ENCODE data around the gene AKAP13.

The AKAP13 gene

GRCh38 chr15:85504749-85505676 lies 124.6 kb downstream of the AKAP13 start:
- DNase-seq, result peak; percentile 36 to 65

DNA sequence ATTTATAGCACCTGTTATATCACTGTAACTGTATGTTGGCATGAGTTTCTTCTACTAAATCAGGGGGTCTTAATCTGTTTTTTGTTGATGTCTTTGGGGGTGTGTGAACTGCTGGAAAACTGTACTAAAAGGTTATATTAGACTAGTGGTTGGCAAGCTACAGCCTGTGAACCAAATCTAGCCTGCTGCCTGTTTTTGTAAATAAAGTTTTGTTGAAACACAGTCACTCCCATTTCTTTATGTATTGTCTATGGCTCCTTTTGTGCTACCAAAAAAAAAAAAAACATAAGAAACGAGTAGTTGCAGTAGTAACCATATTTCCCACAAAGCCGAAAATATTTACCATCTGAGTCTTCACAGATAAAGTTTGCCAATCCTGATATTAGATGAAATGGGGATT lies 126.7 kb downstream of the AKAP13 start:
- DNase-seq, result no peak

GRCh38 chr15:85509973-85510372 lies 129.6 kb downstream of the AKAP13 start:
- DNase-seq, result no peak

DNA sequence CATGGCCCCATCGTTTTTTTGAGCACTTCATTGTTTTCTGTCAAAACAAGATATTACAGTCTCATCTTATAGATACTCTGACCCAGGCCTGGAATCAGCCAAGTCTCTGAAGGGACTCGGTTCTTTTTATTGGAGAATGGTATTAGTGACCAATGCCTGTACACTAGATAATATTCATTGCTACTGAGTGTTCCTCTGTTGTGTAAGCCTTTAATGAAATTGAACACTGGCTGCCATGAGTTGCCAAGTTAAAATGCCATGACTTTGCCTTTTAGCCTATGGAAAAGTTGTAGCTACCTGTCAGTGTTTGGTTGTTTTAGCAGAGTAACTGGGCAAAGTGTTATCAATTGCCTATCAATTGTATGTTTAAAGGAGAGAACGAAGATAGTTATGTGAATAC lies 134.0 kb downstream of the AKAP13 start:
- DNase-seq, result no peak

GRCh38 chr15:85515212-85515611 lies 134.8 kb downstream of the AKAP13 start:
- DNase-seq, result no peak

DNA sequence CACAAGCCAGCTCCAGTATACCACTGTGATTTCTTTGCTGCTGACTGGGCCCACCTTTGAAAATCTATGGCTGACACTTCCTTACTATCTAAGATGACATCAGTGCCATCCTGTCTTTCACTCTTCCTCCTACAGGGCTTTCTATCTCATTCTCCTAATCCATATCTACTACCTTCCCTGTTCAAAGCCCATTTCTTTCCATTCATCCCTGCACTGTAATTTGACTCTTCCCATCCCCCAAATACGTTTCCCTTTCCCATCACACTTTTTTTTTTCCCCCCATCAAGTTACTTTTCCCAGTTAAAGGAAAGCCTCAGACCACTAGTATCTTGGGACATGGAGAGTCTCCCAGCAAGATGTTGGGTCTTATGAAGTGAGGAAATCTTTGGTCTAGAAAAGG lies 136.7 kb downstream of the AKAP13 start:
- DNase-seq, result no peak

GRCh38 chr15:85518979-85519761 lies 138.8 kb downstream of the AKAP13 start:
- DNase-seq, result no peak

DNA sequence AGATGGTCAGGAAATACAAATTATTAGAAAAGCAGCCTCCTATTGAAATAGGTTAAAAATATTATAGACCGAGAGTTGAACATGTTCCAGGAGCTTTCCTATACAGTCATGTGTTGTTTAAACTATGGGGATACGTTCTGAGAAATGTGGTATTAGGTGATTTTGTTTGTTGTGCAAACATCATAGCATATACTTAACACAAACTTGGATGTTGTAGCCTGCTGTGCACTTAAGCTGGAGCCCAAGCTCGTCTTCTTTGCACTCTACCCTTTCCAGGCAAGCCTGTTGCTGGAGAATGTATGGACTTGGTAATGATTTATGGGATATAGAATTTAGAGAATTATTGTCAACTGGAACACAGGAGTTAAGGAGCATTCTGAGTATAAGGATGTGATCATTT lies 140.2 kb downstream of the AKAP13 start:
- no peak for DNase-seq

GRCh38 chr15:85523530-85523929 lies 143.1 kb downstream of the AKAP13 start:
- DNase-seq, result no peak

DNA sequence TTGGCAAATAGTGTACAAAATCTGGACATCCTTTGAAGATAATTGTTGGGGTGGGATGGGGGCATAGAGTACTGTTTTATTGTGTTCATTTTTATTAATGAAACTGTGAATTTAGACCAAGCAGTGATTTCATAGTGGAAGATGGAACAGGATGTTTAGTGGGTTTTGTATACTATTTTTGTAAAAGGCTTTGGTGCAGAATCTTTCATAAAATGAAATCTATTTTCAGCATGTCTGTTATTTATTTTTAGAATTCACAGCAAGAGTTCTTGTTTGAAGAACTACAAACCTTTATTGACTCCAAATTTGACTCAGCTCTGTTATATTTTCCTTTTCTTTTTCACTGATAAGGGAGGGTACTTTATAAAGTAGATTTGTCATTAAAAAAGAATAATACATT lies 145.4 kb downstream of the AKAP13 start:
- no peak for DNase-seq

GRCh38 chr15:85527895-85528294 lies 147.5 kb downstream of the AKAP13 start:
- no peak for DNase-seq

GRCh38 chr15:85530079-85530478 lies 149.7 kb downstream of the AKAP13 start:
- DNase-seq, result no peak

DNA sequence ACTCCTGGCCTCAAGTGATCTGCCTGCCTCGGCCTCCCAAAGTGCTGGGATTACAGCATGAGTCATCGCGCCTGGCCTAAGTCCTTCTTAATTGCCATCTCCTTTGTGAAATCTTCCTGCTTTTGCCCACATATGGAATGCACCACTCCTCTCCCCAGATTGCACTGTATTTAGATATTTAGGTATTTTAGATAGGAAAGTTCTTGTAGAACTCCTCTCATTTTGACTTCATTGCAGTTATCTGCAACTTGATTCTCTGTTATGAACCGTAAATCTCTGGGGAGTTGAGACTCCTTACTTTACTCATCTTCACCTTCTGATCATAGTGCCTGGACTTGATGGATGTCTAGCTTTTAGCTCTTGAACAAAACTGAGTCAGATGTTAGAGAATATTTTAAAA lies 150.7 kb downstream of the AKAP13 start:
- no peak for DNase-seq

DNA sequence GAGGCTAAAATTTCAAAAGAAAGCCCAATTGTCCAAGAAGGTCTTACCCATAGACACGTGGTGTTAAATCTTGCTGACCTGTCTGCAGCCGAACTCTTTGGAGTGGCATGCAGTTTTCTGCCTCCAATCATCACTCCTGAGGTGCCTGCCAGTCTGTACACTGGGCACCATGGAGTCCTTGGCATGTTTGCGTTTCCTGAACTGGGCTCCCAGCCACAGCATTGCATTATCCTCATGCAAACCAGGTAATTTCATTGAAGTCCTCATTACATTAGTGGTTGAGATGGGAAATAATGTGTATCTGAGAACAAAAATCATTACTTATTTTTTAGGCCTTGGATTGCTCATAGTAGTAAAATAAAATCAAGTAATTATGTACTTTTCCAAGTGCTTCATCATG lies 152.3 kb downstream of the AKAP13 start:
- DNase-seq, result no peak

DNA sequence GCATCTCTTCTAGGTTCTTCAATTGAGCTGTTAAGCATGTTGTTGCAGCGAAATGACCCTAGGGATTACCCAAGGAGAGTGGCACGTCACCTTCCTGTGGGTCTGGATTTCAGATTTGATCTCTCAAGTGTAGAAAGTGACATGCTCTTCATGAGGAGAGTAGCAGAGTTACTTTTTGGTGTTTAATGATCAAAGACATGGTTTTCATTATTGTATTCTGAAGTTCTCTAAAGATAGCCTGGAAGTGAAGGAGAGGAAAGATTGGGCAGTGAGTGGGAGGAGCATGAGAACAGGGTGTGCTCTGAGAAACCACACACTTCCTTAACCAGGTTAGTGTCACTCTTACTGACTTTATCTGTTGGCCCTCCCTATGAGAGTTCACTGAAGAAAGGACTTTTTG lies 153.6 kb downstream of the AKAP13 start:
- peak; percentile 45 to 49 for DNase-seq

GRCh38 chr15:85535533-85536330 lies 155.3 kb downstream of the AKAP13 start:
- peak in 1 of 2 donors; percentile 43 for DNase-seq

GRCh38 chr15:85536341-85536740 lies 155.9 kb downstream of the AKAP13 start:
- no peak for DNase-seq

GRCh38 chr15:85539491-85539890 lies 159.1 kb downstream of the AKAP13 start:
- DNase-seq, result no peak

DNA sequence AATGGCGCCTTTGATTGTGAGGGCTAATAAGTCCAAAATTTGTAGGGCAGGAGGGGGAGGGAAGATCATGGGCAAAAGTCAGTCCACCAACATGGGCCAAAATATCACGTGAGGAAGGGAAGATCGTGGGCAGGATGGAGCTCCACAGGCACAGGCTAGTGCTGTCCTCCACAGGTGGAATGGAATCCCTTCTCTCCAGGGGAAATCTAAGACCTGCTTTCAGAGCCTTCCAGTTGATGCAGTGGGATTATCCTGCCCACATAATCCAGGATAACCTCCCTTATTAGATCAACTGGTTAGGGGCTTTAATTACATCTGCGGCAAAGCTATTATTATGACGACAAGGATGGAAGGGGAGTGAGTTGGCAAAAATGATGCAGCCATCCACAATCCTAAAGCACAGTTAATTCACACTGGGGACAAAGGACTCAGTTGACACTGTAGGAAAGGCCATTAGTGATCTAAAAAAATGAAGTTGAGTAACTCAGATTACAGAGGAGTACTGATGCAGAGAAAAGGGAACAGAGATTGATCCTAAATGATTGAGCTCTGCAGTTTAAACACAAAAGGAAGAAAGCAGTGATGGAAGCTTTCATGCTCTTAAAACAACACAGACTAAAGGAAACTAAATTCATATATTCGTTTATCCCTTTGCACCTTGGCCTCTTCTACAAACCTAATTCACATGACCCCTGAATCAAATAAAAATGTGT lies 159.8 kb downstream of the AKAP13 start:
- no peak for DNase-seq

GRCh38 chr15:85541744-85542143 lies 161.3 kb downstream of the AKAP13 start:
- DNase-seq, result peak in 1 of 2 donors; percentile 26

DNA sequence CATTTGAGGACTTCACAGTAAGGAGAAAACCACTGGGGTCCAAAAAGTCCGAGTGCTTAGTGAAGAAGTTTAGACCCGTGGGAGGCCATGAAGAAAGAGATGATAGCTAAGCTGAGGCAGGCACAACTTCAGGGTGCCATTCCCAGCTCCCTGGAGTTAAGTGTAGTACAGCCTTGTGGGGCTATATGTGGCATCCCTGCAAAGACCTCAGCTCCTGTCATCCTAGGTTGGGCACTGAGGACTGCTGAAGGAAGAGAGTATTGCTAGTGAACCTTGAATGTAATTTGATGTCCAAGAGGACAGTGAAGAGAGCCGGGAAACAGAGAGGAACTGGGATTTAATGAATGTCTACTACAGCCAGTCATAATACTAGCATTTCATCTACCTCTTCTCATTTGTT lies 162.1 kb downstream of the AKAP13 start:
- no peak for DNase-seq

DNA sequence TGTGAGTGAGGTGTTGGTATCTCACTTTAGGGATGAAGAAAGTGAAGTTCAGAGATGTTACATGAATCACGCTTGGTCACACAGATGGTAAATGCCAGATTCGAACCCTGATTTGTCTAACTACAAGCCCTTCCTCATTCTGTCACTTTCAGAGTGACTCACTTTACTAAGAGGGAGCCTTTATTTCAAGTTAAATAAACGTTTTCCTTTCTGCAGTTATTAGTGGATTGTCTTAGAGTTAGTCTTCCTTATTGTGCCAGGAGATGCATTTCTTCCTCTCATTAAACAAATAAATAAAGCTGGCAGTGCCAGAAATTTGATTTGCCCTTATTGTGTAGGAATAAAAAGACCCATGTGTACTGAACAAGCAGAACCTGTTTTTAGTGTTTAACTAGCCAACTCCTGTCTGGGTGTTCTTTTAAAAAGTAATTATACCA lies 162.5 kb downstream of the AKAP13 start:
- DNase-seq, result no peak

All from CD4-positive, alpha-beta T cell treated with Interleukin-4 for 1 hour (primary cell).